ENCODE results near the gene TFB2M.
A peak's percentile ranks its signal among the peaks of the same experiment; 100 is the strongest.

TFB2M gene

DNA sequence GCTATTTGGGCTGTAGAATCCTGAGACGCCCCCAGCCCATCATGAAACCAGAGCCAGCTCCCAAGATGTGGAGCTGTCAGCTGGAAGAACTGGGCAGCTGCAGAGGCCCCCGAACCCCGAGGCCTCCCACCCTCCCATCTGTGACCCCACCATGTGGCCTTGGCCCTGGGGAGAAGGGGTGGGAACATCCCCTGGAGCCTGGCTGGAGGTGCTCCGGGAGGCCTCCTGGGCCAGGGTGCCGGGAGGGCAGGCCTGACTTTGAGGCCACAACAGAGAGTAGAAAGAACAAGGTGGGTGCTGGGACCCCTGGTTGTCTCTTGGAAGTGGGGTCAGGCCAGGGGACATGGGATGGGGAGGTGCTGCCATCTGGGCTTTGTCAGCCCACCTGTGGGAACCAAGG is 53.0 kb downstream of the TFB2M start:
- no peak for DNase-seq (ENCODE audit: low read depth)

GRCh38 chr1:246512635-246513034 is 53.4 kb downstream of the TFB2M start:
- DNase-seq (ENCODE audit: low read depth): no peak

- no peak for DNase-seq (ENCODE audit: low read depth)
Measured at GRCh38 chr1:246512230-246512629, 53.8 kb downstream of the TFB2M start.

- no peak for DNase-seq (ENCODE audit: low read depth)
Measured at GRCh38 chr1:246511203-246511602, 54.9 kb downstream of the TFB2M start.

- no peak for DNase-seq (ENCODE audit: low read depth)
Measured at GRCh38 chr1:246510147-246511030, 55.7 kb downstream of the TFB2M start.

- DNase-seq (ENCODE audit: low read depth): no peak
Measured at GRCh38 chr1:246508897-246509688, 57.0 kb downstream of the TFB2M start.

GRCh38 chr1:246506674-246507481 is 59.2 kb downstream of the TFB2M start, which contains the start of gene SMYD3:
TSS of gene SMYD3 (minus strand) at chr1:246507279.
- peak; percentile 56 for DNase-seq (ENCODE audit: low read depth)

DNA sequence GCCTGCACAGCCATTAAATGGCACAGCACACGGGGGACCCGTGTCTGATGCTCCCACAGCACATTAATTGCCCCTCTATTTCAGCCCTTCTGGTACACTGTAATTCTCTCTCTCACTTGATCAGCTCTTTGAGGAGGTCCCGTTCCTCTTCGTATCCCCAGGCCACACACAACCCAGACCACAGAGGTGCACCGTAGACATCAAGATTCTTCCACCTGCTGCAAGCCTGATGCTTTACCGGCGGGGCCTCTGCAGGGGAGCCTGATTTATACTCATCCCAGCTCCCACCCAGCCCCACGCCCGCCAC is 59.7 kb downstream of the TFB2M start:
- DNase-seq (ENCODE audit: low read depth): no peak

- DNase-seq (ENCODE audit: low read depth): no peak
Measured at GRCh38 chr1:246503341-246503740, 62.7 kb downstream of the TFB2M start.

DNA sequence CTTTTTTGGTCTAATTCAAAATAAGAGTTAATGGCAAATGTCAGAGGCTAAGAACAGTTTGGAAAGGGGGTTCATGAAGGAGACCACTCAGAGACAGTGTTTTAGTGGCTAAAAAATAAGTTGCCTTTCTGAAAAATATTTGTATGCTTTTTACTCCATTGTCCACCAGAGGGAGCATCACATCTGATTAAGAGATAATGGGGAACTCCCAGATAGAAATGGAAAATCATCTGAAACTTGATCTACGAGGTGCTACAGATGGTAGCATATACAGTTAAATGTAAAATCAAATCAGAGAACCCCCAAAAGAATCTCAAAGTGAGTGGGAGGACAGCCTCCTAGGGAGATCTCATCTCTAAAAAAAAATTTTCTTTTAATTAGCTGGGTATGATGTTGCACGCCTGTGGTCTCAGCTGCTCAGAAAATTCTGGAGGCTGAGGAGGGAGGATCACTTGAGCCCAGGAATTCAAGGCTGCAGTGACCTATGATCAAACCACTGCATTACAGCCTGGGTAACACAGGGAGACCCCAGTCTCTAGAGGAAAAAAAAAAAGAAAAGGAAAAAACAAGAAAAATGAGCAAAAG is 68.6 kb downstream of the TFB2M start:
- no peak for DNase-seq (ENCODE audit: low read depth)

- peak; percentile 18 for DNase-seq (ENCODE audit: low read depth)
Measured at GRCh38 chr1:246492611-246493245, 73.3 kb downstream of the TFB2M start.

- DNase-seq (ENCODE audit: low read depth): no peak
Measured at GRCh38 chr1:246491551-246492053, 74.5 kb downstream of the TFB2M start.

Measured in stimulated activated CD8-positive, alpha-beta memory T cell treated with anti-CD3 and anti-CD28 coated beads, Interleukin-12 subunit alpha, Interleukin-12 subunit beta, amount 100 ng/mL, for 1 hour (primary cell).